ENCODE measurements around the gene TAGLN3. TPM values are rescaled to one million over a fixed set of nuclear protein-coding genes. Genes with fewer than 3 reads are reported as not detected.
A peak's percentile ranks its signal among the peaks of the same experiment; 100 is the strongest.

The TAGLN3 gene
- 1 to 10 TPM in 1 of 9 donors, under 1 TPM in 4, not detected in 4; 0.66 to 1.7 (median 0.86) TPM for total RNA-seq
- polyA plus RNA-seq: under 1 TPM; 0.25 to 0.38 TPM
- long read RNA-seq, donor 1: 0 reads
- long read RNA-seq, donor 2: 0 reads
- long read RNA-seq, donor 3: 0 reads

DNA sequence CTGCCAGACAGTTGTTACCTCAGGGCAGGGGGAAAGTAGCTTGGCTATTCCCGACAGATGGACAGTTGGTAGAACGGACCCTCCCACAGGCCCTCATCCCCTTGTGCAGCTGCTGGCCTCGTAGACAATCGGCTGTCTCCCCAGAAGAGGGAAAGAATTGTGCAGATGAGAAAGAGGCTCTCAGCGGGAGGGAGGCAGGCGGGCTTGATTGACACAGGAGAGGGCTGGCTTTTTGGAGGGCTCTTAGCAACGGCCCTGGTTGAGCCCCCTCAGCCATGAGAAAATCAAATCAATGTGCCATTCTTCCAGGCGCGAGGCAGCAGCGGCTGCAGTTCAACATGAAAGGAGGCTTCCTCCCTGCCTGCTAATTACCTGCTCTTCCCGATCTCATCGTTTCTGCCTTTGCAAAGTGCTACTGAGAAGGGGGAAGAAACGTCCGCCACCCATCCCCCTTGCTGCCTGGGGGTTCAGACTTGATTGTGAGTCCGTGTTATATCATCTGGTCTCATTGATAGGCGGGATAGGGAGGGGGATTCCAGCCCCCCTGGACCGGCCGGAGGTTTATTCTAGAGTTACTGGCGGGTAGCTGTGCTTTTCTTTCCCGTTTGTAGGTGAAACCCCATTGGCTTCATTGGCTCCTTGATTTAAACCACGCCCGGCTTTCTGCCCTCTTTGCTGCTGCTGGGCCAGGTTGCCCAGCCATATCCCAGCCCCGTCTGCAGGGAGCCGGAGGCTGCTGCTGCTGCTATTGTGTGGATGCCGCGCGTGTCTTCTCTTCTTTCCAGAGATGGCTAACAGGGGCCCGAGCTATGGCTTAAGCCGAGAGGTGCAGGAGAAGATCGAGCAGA lies at the start of gene TAGLN3:
Gene TAGLN3, plus strand, starts transcription at position 287 of the 848 bp plus-strand sequence. Its CDS starts 501 bp downstream, at position 788.
- peaks cover 0 to 20% (median 0%) of the 10 kb centered on the region in 9 donors for H3K27me3 ChIP-seq
- peak; percentile 32 to 61 (median 46) for ATAC-seq
- H3K36me3 ChIP-seq: peaks cover 0 to 1% (median 0%) of the 10 kb centered on the region in 9 donors
- intact Hi-C loops (cut with DNase I): no loop called here
- H3K4me3 ChIP-seq: peak within 1 kb of the TSS; percentile 1 to 59 (median 45)
- TF ChIP-seq, protein P1, sequence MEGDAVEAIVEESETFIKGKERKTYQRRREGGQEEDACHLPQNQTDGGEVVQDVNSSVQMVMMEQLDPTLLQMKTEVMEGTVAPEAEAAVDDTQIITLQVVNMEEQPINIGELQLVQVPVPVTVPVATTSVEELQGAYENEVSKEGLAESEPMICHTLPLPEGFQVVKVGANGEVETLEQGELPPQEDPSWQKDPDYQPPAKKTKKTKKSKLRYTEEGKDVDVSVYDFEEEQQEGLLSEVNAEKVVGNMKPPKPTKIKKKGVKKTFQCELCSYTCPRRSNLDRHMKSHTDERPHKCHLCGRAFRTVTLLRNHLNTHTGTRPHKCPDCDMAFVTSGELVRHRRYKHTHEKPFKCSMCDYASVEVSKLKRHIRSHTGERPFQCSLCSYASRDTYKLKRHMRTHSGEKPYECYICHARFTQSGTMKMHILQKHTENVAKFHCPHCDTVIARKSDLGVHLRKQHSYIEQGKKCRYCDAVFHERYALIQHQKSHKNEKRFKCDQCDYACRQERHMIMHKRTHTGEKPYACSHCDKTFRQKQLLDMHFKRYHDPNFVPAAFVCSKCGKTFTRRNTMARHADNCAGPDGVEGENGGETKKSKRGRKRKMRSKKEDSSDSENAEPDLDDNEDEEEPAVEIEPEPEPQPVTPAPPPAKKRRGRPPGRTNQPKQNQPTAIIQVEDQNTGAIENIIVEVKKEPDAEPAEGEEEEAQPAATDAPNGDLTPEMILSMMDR (IDR thresholded peaks at IDR 0.05): no peak
- DNase-seq: no peak
- no peak within 1 kb of the TSS for H3K27ac ChIP-seq
- H3K9me3 ChIP-seq: no peaks in the 10 kb centered on the region
- 3 to 7% (median 6%) methylated on average over 30 of the region's 30 CpGs for WGBS, 4 donors
- H3K4me1 ChIP-seq: peaks cover 0 to 16% (median 8%) of the 10 kb centered on the region in 12 donors

DNA sequence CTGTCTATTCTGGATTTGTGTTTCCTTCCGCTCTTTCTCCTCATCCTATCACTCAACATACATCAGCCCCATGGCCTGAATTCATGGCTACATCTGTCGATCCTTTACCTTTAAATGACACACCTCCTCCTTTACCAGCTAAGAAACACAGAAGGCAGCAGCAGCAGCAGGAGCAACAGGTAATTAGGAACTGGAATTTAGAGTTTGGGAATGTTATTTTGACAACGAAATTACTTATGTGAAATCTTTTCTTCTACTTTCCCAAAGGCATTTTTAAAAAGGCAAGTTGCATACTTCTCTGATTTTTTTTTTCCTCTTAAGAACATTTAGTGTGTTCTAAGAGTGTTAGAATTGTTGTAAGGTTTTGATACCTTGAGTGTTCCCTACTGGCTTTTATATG lies 49.0 kb upstream of the TAGLN3 start:
- ATAC-seq (no peak), DNase-seq (no peak)
- H3K27me3 ChIP-seq: no peaks in the 10 kb centered on the region
- peaks cover 0 to 17% (median 3%) of the 10 kb centered on the region in 12 donors for H3K4me1 ChIP-seq
- no peak overlapping the region for H3K27ac ChIP-seq
- no peak overlapping the region for H3K4me3 ChIP-seq
- TF ChIP-seq POLR2A (IDR thresholded peaks at IDR 0.05): no peak
- TF ChIP-seq, protein P1 (IDR thresholded peaks at IDR 0.05): no peak
- 89 to 91% (median 90%) methylated on average over 3 of the region's 3 CpGs for WGBS, 4 donors
- H3K9me3 ChIP-seq: no peaks in the 10 kb centered on the region
- peaks cover 0 to 100% (median 29%) of the 10 kb centered on the region in 9 donors for H3K36me3 ChIP-seq
- intact Hi-C loops (cut with DNase I): loop anchor here in 1 of 10 donors (5.0 kb wide), 1 partner anchor 32 kb away; no protein-coding TSS in a partner anchor

DNA sequence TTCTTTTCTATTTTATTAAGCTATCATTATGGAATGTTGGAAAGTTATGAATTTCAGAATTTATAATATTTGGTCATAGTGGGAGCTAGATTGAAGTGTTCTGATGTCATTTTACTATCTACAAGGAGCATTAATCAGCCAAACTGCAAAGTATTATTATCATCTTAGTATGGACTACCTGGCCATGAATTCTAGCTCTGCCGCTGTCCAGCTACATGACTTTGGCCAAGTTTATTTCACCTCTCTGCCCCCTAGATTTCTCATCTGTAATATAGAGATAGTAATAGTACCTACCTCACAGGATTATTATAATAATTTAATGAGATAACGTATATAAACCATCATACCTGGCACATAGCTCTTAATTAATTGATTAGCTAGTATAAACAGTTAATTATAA lies 47.7 kb upstream of the TAGLN3 start:
- Histone ChIP-seq H3K4me1 (peaks cover 0 to 17% (median 4%) of the 10 kb centered on the region in 12 donors), H3K9me3 (no peaks in the 10 kb centered on the region), H3K27ac (no peak overlapping the region), H3K27me3 (no peaks in the 10 kb centered on the region), H3K36me3 (peaks cover 0 to 100% (median 29%) of the 10 kb centered on the region in 9 donors), H3K4me3 (no peak overlapping the region)
- intact Hi-C loops (cut with DNase I): loop anchor here in 1 of 10 donors (5.0 kb wide), 1 partner anchor 34 kb away; no protein-coding TSS in a partner anchor
- DNase-seq: no peak
- ATAC-seq: no peak
- no peak for TF ChIP-seq POLR2A (IDR thresholded peaks at IDR 0.05)
- TF ChIP-seq, protein P1 (IDR thresholded peaks at IDR 0.05): no peak
- 89 to 96% (median 91%) methylated on average over 2 of the region's 2 CpGs for WGBS, 4 donors

DNA sequence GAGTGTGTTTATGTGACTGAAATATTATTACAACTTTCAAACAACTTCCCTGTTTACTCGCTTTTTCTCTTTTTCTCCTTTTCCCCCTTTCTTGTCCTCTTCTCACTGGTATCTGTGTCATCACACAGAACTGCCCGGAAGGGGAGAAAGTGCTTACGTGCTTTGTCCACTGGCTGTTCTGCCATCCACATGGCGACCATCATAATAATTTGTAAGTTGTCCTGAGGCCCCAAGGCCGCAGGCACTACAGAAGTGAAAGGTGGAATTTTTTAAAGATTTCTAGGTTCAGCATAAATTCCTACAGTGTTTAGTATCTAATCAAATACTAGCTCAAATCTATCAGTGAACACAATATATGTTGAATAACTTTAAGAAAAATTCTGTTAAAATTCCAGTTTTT lies 46.6 kb upstream of the TAGLN3 start:
- no peak for DNase-seq
- ATAC-seq: no peak
- Histone ChIP-seq H3K4me3 (no peak overlapping the region), H3K36me3 (peaks cover 0 to 100% (median 29%) of the 10 kb centered on the region in 9 donors), H3K27me3 (no peaks in the 10 kb centered on the region), H3K4me1 (peaks cover 0 to 22% (median 7%) of the 10 kb centered on the region in 12 donors), H3K9me3 (no peaks in the 10 kb centered on the region), H3K27ac (no peak overlapping the region)
- intact Hi-C loops (cut with DNase I): loop anchor here in 1 of 10 donors (5.0 kb wide), 1 partner anchor 35 kb away; no protein-coding TSS in a partner anchor
- TF ChIP-seq, protein P1 (IDR thresholded peaks at IDR 0.05): no peak
- no peak for TF ChIP-seq POLR2A (IDR thresholded peaks at IDR 0.05)
- WGBS, 4 donors: 86 to 94% (median 93%) methylated on average over 5 of the region's 5 CpGs
